ENCODE results near the gene CDK12.

- no peak for TF ChIP-seq ZNF274 (IDR thresholded peaks at IDR 0.05; ENCODE audit: borderline replicate concordance, low read depth, low read length)
- TF ChIP-seq ZNF121 (CRISPR knock-in tag; conservative IDR thresholded peaks at IDR 0.05) = no peak
- no peak for TF ChIP-seq PTRF (tag; IDR thresholded peaks at IDR 0.05)
- no peak for TF ChIP-seq MAZ (CRISPR knock-in tag; conservative IDR thresholded peaks at IDR 0.05 in 1 of 2, IDR thresholded peaks at IDR 0.05 in 1 of 2)
- TF ChIP-seq POLR2A (conservative IDR thresholded peaks at IDR 0.05) = no peak
- TF ChIP-seq SIN3A (IDR thresholded peaks at IDR 0.05; ENCODE audit: borderline replicate concordance in 2 of 2, control insufficient read depth in 1 of 2, low read depth in 2 of 2, low read length in 2 of 2) = no peak
- TF ChIP-seq HNRNPK (IDR thresholded peaks at IDR 0.05; ENCODE audit: low read depth, low read length, poor library complexity, severe bottlenecking) = no peak
- TF ChIP-seq TEAD4 (IDR thresholded peaks at IDR 0.05; ENCODE audit: low read length) = no peak
- no peak for TF ChIP-seq TEAD4 (CRISPR knock-in tag; IDR thresholded peaks at IDR 0.05; ENCODE audit: borderline replicate concordance)
- TF ChIP-seq ZNF282 (CRISPR knock-in tag; IDR thresholded peaks at IDR 0.05) = no peak
Observed at GRCh38 chr17:39581071-39581758, 119.9 kb downstream of the CDK12 start.

Data from K562 (cell line).